Left ventricle myocardium superior (tissue), 1 donor: ENCODE results near the gene RASGEF1C. TPM values are rescaled to one million over a fixed set of nuclear protein-coding genes. Genes with fewer than 3 reads are reported as not detected.
"Not testable (repeated sequence)": the region's sequence is repeated elsewhere in the genome, so short reads cannot be mapped to it uniquely, and the experiment has no call there.

Experiments
- ATAC-seq: fragments of 200-7000 bp; cut with Tn5 transposase; one replicate; pipeline ENCODE4 v1.9.1; 2020; ENCODE audit warnings: mild to moderate bottlenecking, moderate library complexity
- DNase-seq: peaks from one replicate; pipeline ENCODE4 v3.0.0-alpha.2; 2020
- intact Hi-C: fragments of 100-400 bp; cut with micrococcal nuclease; formaldehyde crosslinking; loops from one replicate; pipeline ENCODE4 v1.11.0; 2022
- total RNA-seq: library from RNA; stranded (reverse); fragmentation: NEBNext Ultra II Directional; extraction: Animal tissue kit (Norgen Biotek cat#: 25700); gene quantifications from one replicate; pipeline ENCODE4 v1.2.1, GENCODE V29; 2021
- donor health status: DM: no; HTN: yes; CAD: no; lungs with severe emphysema.

RASGEF1C gene
- total RNA-seq, 1 donor from 2014 or later = 0.40 TPM

DNA sequence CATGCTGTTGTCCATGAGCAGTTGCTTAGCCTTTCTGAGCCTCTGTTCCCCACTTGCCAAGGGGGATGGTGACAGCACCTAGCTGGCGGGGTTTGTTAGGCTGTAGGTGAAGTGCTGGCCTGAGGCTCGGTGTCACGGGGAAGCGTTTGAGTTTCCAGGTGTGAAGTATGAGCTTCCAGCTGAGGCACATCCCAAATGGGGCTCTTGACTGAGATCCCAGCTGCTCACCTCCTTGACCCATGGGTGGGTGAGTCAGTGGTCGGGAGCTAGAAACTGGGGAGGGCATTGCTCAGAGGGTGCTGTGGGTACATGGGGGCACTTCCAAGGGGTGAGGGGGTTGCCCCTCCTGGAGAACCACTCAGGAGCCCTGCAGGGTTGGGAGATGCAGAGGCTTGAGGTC, 111.1 kb downstream of the RASGEF1C start:
- DNase-seq (no peak), ATAC-seq (no peak)
- intact Hi-C loops = no loop called here

DNA sequence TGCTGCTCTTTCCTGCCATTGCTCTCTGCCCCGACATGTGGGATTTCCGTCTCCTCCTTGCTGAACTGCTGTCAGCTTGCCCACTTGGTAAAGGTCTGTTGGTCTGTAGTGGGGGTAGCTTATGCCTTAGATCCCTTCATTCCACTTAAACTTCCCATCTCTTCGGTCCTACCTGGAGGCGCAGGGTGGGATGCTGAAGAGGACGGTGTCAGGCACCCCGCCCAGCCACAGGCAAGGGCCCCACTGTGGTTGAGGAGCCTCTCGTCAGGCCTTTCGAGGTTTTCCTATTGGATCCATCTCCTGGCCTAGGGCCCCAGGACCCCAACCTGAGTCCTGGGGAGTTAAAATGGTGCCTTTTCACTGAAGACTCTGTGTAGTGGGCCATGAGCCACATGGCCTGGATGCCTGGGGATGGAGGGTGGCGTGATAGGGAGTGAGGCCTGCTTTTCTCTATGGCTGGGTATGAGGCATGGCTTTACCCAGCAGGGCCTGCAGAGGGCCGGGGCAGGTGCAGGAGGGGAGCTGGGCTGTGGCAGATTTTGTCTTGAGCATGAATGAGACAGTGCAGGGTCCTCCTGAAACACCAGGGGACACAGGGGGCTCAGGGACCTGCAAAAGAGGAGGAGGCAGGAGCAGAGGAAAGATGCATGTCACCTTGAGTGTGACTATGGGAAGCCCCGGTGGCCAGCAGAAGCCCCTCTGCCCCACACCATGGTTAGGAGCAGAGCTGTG, 111.7 kb downstream of the RASGEF1C start:
- no peak for ATAC-seq
- no peak for DNase-seq
- intact Hi-C loops = no loop called here

DNA sequence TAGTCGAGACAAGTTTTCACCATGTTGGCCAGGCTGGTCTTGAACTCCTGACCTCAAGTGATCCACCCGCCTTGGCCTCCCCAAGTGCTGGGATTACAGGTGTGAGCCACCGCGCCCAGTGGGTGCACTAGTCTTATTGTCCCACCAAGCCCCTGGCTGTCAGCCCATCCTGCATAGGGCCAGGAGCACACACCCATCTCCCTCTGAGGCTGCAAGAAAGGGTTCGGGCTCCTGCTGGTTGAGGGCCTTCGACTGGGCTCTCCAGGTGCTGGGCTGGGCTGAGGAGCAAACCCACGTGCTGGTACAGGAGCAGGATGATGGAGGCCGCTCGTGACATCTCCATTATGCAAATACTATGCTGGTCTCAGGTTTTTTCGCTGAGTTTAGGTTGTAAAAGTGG, 112.4 kb downstream of the RASGEF1C start:
- intact Hi-C loops = no loop called here
- no peak for ATAC-seq
- DNase-seq = no peak

DNA sequence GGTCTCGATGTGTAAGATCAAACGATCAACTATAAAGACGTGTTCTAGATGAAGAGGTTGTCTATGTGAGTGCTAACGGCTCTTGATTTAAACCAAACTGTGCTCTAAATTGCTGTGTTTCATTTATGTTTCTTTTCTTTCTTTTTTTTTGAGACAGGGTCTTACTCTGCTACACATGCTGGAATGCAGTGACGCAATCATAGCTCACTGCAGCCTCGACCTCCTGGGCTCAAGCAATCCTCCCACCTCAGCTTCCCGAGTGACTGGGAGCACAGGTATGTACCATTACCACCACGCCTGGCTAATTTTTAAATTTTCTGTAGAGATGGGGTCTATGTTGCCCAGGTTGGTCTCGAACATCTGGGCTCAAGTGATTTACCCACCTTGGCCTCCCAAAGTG, 113.5 kb downstream of the RASGEF1C start:
- no peak for ATAC-seq
- DNase-seq = no peak
- intact Hi-C loops = no loop called here

DNA sequence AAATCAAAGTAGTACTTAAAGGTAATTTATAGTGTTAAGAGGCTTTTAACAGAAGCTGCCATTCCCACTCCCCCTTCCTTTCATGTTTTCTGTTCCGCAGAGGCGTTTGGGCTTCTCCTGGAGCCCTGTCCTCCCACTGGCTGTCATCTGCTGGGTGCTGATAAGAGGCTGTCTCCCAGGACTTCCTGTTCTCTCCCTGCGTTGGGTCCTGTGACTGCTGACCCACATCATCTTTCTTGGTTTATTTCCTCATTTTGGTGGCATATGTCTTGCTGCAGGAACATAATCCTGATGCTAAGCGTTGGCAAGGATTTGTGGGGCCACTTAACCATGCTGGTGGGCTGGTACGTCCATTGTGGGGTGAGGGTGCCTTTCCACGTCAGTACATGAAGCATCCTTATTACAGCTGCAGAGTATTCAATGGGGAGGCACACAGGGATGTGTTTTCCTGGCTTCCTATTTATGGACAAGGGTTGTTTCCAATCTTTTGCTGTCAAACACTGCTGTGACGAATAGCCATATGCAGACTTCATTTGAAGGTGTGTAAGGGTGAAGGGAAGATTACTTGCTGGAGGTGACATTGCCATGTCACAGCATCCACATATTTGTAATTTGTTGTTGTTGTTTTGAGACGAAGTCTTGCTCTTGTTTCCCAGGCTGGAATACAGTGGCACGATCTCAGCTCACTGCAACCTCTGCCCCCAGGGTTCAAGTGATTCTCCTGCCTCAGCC, 115.2 kb downstream of the RASGEF1C start:
- no peak for DNase-seq
- intact Hi-C loops = loop anchor here (5.0 kb wide), 1 partner anchor 107 kb away; no protein-coding TSS in a partner anchor
- peak; percentile 35 for ATAC-seq

DNA sequence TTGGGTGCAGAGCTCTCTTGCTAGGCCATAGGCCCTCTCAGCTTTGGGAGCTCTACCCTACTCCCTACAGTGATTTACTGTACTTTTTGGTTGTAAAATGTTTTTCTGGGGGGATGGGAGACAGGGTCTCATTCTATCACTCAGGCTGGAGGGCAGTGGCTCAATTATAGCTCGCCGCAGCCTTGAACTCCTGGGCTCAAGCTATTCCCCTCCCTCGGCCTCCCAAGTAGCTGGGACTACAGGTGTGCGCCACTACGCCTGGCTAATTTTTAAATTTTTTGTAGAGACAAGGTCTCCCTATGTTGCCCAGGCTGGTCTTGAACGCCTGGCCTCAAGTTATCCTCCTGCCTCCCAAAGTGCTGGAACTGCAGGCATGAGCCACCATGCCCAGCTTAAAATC, 115.8 kb downstream of the RASGEF1C start:
- DNase-seq = no peak
- ATAC-seq = no peak
- intact Hi-C loops = loop anchor here (5.0 kb wide), 1 partner anchor 106 kb away; no protein-coding TSS in a partner anchor

DNA sequence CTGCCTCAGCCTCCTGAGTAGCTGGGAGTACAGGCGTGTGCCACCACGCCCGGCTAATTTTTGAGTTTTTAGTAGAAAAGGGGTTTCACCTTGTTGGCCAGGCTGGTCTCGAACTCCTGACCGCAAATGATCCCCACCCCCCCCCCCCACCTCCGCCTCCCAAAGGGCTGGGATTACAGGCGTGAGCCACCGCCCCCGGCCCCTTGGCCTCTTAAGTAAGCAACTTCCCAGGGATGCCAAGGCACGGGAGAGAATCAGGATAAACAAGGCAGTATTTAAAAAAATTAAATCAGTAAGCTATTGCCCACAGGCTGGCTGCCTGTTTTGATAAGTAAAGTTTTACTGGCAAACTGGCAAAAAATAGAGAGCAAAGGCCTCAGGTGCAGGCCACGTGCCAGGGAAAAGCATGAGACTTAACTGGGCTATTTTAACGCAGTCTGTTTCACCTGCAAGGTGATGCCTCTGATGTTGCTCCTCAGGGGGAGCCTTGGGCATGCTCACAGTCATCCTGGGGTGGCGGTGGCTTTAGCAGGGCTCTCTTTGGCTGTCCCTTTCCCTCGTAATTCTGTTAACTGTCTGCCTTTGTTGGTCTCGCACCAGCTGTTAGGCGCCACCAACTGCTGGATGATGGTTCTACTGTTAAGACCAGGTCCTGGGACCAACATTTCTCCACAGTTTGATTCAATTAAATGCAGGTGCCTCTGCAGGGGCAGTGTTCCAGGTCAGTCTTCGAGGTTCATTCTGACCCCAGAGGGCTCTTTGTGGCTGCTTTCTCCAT, 118.1 kb downstream of the RASGEF1C start:
- ATAC-seq = peak; percentile 10
- DNase-seq = no peak
- intact Hi-C loops = loop anchor here (5.0 kb wide), 1 partner anchor 104 kb away; no protein-coding TSS in a partner anchor

DNA sequence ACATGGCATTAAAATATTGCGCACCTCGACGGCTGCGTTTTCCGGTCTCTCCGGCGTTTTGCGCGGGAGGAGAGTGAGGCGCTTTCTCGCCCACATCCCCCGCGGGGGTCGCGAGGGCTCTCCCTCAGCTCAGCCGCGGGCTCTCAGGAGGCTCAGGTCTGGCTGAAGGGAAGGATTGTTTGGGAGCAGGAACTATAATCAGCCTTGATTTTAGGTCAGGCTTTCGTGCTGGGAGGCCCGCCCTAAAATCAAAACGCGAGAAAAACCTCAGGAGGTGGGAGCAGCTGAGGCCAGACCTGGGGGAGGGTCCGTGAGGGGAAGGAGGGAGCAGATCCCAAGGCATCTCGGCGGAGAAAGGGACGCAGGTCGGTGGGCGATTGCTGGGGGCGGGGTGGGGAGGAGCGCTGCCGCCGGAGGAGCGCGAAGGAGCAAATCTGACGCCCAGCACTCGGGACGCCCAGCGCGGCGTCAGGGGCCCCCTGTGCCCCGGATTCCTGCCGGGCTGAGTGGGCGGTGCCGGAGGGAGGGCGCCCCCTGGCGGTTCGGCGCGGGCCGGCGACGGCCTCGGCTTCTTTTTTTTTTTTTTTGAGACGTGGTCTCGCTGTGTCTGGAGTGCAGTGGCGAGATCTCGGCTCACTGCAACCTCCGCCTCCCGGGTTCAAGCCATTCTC, 118.8 kb downstream of the RASGEF1C start:
- peak; percentile 89 for DNase-seq
- intact Hi-C loops = loop anchor here (5.0 kb wide), 1 partner anchor 103 kb away; no protein-coding TSS in a partner anchor
- ATAC-seq = peak; percentile 96

DNA sequence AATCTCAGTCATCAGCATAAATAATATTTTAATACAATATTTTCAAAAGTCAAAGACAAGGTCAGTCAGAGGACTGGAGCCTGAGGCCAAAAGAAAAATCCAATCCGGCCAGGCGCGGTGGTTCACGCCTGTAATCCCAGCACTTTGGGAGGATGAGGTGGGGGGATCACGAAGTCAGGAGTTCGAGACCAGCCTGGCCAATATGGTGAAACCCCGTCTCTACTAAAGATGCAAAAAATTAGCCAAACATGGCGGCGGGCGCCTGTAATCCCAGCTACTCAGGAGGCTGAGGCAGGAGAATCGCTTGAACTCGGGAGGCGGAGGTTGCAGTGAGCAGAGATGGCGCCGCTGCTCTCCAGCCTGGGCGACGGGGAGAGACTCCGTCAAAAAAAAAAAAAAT, 119.4 kb downstream of the RASGEF1C start:
- intact Hi-C loops = loop anchor here (5.0 kb wide), 1 partner anchor 102 kb away; no protein-coding TSS in a partner anchor
- not testable (repeated sequence) for DNase-seq, ATAC-seq

DNA sequence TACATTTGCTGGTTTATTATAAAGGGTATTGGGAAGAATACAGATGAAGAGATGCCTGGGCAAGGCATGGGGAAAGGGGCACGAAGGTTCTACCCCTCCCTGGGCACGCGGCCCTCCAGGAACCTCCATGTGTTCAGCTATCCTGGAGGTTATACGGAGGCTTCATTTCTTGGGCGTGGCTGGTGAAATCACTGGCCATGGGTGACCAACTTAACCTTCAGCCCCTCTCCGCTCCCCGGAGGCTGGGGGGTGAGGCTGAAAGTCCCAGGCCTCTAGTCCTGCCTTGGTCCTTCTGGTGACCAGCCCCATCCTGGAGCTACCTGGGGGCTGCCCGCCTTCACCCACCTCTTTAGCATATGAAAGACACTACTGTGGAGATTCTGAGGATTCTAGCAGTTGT, 120.5 kb downstream of the RASGEF1C start:
- intact Hi-C loops = no loop called here

DNA sequence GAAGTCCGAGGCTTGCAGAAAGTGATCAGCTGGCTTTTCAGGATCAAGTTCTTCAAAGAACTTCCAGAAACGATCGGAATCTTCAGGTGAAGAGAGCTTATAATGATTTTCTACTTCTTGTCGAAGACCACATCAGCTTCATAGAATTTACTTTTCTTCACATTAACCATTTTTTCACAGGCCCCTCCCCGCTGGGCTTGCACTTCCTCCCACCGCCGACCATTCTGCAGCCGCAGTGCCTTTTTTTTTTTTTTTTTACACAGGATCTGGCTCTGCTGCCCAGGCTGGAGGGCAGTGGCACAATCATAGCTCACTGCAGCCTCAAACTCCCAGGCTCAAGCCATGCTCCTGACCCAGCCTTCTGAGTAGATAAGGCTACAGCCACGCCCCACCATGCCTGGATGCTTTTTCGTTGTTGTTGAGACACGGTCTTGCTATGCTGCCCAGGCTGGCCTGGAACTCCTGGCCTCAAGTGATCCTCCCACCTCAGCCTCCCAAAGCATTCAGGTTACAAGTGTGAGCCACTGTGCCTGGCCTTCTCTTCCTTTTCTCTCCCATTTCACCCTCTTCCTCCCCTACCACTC, 122.1 kb downstream of the RASGEF1C start:
- intact Hi-C loops = no loop called here
- ATAC-seq (no peak), DNase-seq (no peak)

More for the DNA sequence above, 120.5 kb downstream of the RASGEF1C start:
- DNase-seq = no peak
- ATAC-seq = no peak

DNA sequence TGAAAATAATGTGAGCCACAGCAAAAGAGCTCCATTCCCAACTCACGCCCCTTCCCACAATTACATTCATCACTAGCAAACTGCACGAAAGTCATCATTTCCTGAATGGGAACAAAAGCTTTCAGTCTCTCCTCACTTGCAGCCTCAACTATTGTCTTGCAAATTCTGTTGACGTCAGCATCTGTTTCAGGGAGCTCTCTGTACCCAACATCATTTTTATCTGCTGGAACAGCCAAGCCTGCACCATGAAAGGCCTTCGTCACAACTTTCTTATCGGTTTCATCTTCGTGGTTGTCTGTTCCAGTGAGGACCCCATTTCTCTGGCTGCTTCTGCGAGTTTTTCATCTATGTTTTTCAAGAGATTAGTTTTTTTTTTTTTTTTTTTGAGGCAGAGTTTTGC, 123.2 kb downstream of the RASGEF1C start:
- DNase-seq (no peak), ATAC-seq (no peak)
- intact Hi-C loops = no loop called here

DNA sequence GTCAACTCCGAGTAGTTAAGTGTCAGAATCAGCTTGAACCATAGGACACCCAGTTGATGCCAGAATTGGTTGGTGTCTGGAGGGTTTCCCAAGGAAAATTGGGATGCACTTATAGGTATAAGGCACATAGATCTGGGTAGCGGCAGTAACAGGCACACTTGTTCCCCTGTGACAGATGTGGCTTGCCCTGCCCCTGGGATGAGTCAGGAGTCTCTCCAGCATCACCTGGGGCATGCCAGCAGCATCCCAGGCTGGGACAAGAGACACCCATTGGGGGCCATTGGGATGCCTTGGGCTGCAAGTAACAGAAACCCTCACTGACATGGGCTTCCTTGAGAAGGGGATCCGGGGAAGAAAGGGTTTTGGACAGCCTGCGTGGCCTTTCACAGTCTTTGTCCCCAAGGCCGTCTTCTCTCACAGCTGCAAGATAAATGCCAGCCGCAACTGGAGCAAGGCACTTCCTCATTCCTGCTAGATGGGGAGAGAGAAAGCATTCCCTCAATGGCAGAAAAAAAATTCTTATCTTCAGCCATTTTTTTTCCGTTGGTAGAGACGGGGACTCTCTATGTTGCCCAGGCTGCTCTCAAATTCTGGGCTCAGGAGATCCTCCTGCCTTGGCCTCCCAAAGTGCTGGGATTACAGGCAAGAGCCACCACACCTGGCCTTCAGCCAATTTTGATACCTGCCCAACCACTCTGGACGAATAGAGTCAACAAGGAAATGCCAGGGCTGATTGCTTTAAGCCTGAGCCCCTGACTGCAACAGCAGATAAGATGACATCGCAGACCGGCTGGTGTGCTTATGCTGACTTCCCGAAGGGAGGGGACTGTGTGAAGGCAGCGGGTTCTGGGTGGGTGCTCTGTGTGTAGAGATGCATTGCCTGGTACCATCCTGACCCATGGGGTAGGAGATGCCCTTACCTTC, 124.1 kb downstream of the RASGEF1C start:
- ATAC-seq = peak; percentile 19
- intact Hi-C loops = no loop called here

DNA sequence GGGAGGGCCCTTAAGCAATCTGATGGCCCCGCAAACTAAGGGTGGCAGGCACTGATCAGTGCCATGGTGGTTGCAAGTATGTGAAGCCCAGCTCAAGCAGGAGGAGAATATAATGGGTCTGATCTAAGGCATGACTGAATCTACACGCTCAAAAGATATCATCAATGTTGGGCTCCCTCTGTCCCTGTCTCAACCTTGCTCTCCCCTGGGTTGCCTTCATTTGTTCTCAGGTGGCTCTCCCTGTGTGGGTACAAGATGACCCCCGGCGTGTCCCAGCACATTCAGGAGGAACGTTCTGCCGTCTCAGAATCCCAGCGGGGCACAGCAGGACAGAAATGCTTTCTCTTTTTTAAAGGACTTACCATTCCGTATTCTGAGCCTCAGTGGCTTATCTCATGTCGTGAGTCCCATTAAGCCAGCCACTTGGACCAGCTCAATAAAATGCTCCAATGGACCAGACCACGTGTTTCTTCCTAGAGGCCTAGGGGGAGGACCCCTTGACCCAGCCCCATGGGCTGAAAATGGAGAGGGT, 125.4 kb downstream of the RASGEF1C start:
- intact Hi-C loops = no loop called here
- no peak for DNase-seq
- ATAC-seq = no peak

More for the DNA sequence above, 124.1 kb downstream of the RASGEF1C start:
- no peak for DNase-seq

DNA sequence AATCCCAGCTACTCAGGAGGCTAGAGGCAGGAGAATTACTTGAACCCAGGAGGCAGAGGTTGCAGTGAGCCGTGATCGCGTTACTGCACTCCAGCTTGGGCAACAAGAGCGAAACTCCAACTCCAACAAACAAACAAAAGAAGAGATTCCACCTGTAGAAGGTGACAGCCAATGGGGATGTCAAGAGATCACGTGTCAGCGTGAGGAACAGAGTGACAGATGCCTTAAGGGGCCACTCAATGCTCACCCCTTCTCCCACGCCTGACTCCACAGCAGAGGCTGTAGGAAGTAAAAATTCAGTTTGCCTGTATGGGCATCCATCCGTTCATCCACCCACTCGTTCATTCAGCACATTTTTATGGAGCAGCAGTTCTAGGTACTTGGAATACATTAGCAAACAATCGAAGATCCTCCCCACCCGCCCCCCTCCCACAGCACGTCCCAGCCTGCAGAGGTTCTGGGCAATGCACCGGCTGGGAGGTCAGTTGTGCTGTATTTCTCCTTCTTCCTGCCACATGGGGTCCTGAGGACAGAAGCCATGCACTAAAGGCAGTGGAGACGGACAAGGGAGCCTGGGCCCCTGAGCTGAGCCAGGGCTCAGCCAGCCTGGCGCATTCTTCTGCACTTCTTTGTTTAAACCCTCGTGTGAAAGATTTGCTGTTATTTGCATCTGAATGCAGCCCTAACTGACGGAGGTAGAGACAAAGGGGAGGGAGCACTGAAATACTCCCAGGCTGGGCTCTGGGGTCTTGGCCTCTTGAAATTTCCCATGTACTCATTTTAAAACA, 126.2 kb downstream of the RASGEF1C start:
- intact Hi-C loops = no loop called here
- DNase-seq (no peak), ATAC-seq (no peak)

DNA sequence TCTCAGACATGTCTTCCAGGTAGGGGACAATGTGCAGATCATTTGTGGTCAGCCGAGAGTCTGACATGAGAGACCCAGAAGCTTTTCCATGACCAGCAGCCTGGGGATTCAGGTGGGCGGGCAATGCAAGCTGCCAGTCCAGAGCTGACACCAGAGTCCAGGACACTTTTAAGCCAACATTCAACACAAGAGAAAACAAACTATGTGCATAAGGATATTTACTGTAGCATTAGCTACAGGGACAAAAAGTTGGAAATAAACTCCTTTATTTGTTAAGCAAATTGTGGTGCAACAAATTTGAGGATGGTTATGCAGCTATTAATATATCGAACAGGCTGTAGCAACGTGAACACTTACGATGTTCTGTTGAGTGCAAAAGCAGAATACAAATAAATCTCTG, 127.5 kb downstream of the RASGEF1C start:
- no peak for ATAC-seq

More for the DNA sequence above, 127.5 kb downstream of the RASGEF1C start:
- intact Hi-C loops = no loop called here
- DNase-seq = no peak
